NCI-H2196 treated with DMSO at 0.1 percent for 48 hours (cell line): ENCODE measurements around the gene UPB1.

Experiments used
- DNase-seq: peaks from one replicate; lab custom pipeline; 2025; ENCODE audit not compliant: unreplicated experiment; lab: John Stamatoyannopoulos, UW

The UPB1 gene

DNA sequence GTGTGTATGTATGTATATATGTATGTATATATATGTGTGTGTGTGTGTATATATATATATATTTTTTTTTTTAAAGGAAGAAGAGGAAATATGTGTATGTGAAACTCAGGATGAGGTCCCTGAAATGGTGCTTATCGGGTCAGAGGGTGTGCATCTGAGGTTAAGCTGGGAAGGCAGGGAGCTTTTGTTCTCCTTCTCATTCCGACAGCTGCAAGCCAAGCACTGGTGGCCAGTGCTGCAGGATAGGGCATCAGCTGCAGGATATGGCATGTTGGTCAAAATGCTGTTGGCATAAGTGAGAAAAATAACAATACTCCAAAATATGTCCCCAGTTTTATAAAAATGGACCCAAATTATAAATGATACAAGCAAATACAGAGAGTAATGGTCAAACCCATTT, 68.1 kb downstream of the UPB1 start:
- no peak for DNase-seq

DNA sequence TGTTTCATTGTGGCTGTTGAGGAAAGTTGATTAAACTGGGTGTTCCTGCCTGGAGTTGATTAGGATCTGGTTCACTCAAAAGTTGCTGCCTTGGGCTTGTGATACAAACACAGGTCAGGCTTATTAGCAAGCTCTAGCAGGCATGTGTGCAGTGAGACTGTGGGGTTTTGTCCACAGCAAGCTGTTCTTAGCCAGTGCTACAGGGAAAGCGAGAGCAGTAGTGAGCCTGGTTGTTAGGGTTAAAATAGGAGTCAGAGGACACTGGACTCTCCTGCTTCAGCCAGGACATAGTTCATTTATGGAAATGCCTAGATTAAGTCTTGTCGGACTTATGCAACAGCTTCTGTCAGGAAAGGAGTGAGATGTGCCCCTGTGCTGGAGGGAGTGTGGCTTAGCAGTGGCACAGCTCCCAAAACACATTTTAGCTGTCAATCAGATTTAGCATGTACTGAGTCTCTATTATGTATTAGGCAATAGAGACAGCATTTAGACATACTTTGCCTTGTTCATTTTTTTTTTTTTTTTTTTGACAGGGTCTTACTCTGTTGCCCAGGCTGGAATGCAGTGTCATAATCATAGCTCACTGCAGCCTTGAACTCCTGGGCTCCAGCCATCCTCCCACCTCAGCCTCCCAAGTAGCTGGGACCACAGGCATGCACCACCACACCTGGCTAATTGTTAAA, 69.4 kb downstream of the UPB1 start:
- no peak for DNase-seq

DNA sequence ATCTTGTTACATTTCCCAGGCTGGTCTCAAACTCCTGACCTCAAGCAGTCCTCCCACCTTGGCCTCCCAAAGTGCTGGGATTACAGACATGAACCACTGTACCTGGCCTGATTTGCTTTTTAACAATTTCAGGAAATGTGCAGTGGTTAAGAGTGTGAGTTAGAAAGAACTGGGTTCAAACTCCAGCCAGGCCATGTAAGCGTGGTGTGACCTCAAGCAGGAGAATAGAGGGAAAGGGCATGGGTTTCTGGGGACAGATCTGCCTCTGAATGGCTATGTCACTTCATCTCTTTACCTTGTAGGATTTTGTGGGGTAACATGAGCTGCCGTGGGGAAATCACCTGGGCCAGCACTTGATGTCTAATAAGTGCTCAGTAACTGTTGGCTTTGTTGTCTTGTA, 69.9 kb downstream of the UPB1 start:
- no peak for DNase-seq

DNA sequence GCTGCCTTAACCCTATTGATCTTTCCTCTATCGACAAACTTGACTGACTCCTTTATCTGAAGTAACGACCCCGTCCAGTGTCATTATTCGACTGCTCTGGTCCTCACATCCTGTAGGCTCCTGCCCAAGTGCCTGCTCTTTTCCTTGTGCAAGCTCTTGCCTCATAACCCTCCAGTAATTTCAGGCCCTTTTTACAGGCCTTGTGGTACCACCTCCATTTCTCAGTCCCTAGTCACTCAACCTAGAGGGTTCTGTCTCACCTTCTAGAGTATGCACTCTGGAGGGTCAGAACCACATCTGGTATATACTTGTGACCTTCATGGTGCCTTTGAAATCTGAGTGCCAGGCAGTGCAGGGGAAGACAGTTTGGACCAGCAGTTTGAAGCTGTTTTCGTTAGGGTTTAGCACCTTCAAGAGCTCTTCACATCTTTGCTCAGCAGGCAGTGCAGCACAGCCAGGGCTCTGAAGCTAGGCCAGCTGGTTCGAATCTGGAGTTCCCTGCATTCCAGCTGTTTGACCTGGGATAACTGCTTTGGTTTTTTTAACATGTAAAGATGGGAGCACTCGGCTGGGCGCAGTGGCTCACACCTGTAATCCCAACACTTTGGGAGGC, 71.9 kb downstream of the UPB1 start:
- DNase-seq, result no peak

DNA sequence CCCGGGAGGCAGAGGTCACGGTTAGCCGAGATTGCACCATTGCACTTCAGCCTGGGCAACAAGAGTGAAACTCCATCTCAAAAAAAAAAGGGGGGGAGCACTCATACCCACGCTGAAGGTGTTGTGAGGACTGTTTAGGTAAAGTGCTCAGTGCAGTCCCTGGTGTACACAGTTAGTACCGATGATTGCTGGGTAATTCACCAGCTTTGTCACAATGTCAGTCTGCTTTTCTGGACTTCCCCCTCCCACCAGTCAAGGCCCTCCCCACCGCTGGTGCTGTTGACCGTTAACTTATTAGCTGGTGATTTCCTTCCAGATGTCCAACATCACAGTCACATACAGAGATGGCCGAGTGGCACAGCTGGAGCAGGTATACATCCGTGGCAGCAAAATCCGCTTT, 72.5 kb downstream of the UPB1 start:
- no peak for DNase-seq

GRCh38 chr22:24571266-24571665, 76.1 kb downstream of the UPB1 start:
- DNase-seq, result no peak

GRCh38 chr22:24576778-24577177, 81.6 kb downstream of the UPB1 start:
- DNase-seq, result no peak
